ENCODE measurements around the gene ZNF778. TPM values are rescaled to one million over a fixed set of nuclear protein-coding genes. Genes with fewer than 3 reads are reported as not detected.

ZNF778 gene
- total and polyA plus RNA-seq, 2 of the 13 experiments (the other 11 are each of a cell fraction or from before 2014, with no cell fraction given), result 3.8 to 7.2 TPM

DNA sequence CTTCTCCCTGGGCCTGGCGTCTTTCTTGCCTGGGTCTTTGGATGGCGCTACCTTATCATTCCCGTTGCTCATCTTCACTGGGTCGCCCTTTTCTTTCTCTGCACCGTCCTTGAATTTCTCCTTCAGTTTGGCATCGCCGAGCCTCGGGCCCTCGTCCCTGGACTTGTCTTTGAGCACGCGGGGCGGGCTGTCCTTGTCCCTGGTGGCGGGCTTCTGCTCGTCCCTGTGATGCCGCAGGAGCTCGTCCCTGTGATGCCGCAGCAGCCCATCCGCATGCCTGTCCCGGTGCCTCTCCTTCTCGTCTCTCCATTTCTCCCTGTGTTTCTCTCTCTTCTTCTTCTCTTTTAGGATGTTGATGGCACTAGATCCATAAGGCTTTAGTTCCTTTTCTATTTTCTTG, 64.3 kb downstream of the ZNF778 start:
- FAIRE-seq (no peak), ATAC-seq (no peak), DNase-seq (ENCODE audit: low spot score) (no peak)
- H3K36me3 ChIP-seq (replicated peaks in 1 of 2; ENCODE audit: control insufficient read depth in 1 of 2, insufficient read depth in 2 of 2, low read length in 2 of 2), result peaks cover 48 to 83% of the 10 kb centered on the region in 2 experiments
- no peak overlapping the region for H3K4me2 ChIP-seq (ENCODE audit: low read depth, low read length)
- ChIA-PET POLR2A (no interaction called here), CTCF (ENCODE audit: low intra/inter-chr PET ratio, low total read pairs) (no interaction called here)
- no peak overlapping the region for H3K4me3 ChIP-seq (replicated peaks in 1 of 3; ENCODE audit: insufficient read depth in 1 of 3, low read depth in 2 of 3, low read length in 3 of 3)
- TF ChIP-seq GMEB1 (CRISPR knock-in tag; IDR thresholded peaks at IDR 0.05; ENCODE audit: borderline replicate concordance) (no peak), MTA1 (CRISPR knock-in tag; IDR thresholded peaks at IDR 0.05; ENCODE audit: borderline replicate concordance) (no peak), RBM22 (optimal IDR thresholded peaks at IDR 0.05; ENCODE audit: low read length) (peak; percentile 77), ZNF768 (CRISPR knock-in tag; IDR thresholded peaks at IDR 0.05) (0 out of 2 replicates have a peak, but pooled peaks have one; percentile 11)
- TF ChIP-seq, protein P1, sequence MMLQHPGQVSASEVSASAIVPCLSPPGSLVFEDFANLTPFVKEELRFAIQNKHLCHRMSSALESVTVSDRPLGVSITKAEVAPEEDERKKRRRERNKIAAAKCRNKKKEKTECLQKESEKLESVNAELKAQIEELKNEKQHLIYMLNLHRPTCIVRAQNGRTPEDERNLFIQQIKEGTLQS (CRISPR knock-in tag; IDR thresholded peaks at IDR 0.05), result no peak
- no peaks in the 10 kb centered on the region for H3K4me1 ChIP-seq (ENCODE audit: insufficient read depth, low read length)
- H4K20me1 ChIP-seq (ENCODE audit: insufficient read depth, low read length), result no peaks in the 10 kb centered on the region; the same call in 1 of the 2 replicates
- no peaks in the 10 kb centered on the region for H3K79me2 ChIP-seq (ENCODE audit: insufficient read depth, low read length)
- no peak overlapping the region for H3K9ac ChIP-seq (ENCODE audit: insufficient read depth, low read depth, low read length)
- intact Hi-C loops (cut with micrococcal nuclease; ENCODE audit: unreplicated experiment), result no loop called here
- no peaks in the 10 kb centered on the region for H3K9me3 ChIP-seq (ENCODE audit: low read length)
- BruUV-seq (replicated peaks), result no TSS peak
- H2AFZ ChIP-seq (ENCODE audit: low read length), result no peak overlapping the region
- in situ Hi-C loops (cut with HindIII; ENCODE audit: extremely low pct_ligation_motif_present, low pct_unique_long_range_greater_than_20kb), result no loop called here
- no peak overlapping the region for H3K27ac ChIP-seq (ENCODE audit: extremely low read length, insufficient read depth, low read length)
- 98% methylated on average over 20 of the region's 20 CpGs for WGBS (ENCODE audit: low lambda C conversion rate)
- H3K27me3 ChIP-seq (ENCODE audit: control insufficient read depth in 1 of 2, insufficient read depth in 2 of 2, low read length in 2 of 2), result no peaks in the 10 kb centered on the region

DNA sequence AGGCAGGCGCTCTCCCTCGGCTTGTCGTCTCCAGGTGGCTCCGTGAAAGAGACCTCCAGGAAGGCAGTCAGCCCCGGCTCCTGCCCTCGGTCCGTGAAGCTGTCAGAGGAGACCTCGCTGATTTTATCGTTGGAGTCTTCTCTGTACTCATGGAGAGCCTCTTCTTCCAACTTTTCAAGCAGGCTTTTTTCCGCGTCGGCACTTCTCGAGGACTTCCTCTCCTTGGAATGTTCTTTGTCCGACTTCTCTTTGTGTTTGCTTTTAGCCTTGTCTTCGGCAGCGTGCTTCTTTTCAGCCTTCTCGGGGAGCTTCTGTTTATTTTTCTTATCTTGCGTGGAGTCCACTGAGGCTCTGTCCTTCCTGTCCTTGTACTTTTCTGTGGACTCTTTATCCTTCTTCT, 65.0 kb downstream of the ZNF778 start:
- no peak for DNase-seq (ENCODE audit: low spot score)
- Histone ChIP-seq H3K27me3 (ENCODE audit: control insufficient read depth in 1 of 2, insufficient read depth in 2 of 2, low read length in 2 of 2) (no peaks in the 10 kb centered on the region), H3K9me3 (ENCODE audit: low read length) (no peaks in the 10 kb centered on the region), H3K4me3 (replicated peaks in 1 of 3; ENCODE audit: insufficient read depth in 1 of 3, low read depth in 2 of 3, low read length in 3 of 3) (no peak overlapping the region), H3K4me1 (ENCODE audit: insufficient read depth, low read length) (no peaks in the 10 kb centered on the region), H4K20me1 (ENCODE audit: insufficient read depth, low read length) (no peaks in the 10 kb centered on the region; the same call in 1 of the 2 replicates), H3K9ac (ENCODE audit: insufficient read depth, low read depth, low read length) (no peak overlapping the region), H2AFZ (ENCODE audit: low read length) (no peak overlapping the region), H3K4me2 (ENCODE audit: low read depth, low read length) (no peak overlapping the region), H3K36me3 (replicated peaks in 1 of 2; ENCODE audit: control insufficient read depth in 1 of 2, insufficient read depth in 2 of 2, low read length in 2 of 2) (peaks cover 54 to 89% of the 10 kb centered on the region in 2 experiments), H3K79me2 (ENCODE audit: insufficient read depth, low read length) (no peaks in the 10 kb centered on the region), H3K27ac (ENCODE audit: extremely low read length, insufficient read depth, low read length) (no peak overlapping the region)
- ChIA-PET CTCF (ENCODE audit: low intra/inter-chr PET ratio, low total read pairs) (no interaction called here), POLR2A (no interaction called here)
- BruUV-seq (replicated peaks), result no TSS peak
- no peak for FAIRE-seq
- intact Hi-C loops (cut with micrococcal nuclease; ENCODE audit: unreplicated experiment), result no loop called here
- no peak for ATAC-seq
- WGBS (ENCODE audit: low lambda C conversion rate), result 94% methylated on average over 18 of the region's 18 CpGs
- in situ Hi-C loops (cut with HindIII; ENCODE audit: extremely low pct_ligation_motif_present, low pct_unique_long_range_greater_than_20kb), result no loop called here
- TF ChIP-seq HNF4A (CRISPR knock-in tag; IDR thresholded peaks at IDR 0.05), result no peak
- no peak for TF ChIP-seq ZNF577 (CRISPR knock-in tag; IDR thresholded peaks at IDR 0.05; ENCODE audit: borderline replicate concordance, low read depth)
- TF ChIP-seq MAFK (conservative IDR thresholded peaks at IDR 0.05 in 1 of 2, IDR thresholded peaks at IDR 0.05 in 1 of 2; ENCODE audit: low read length in 2 of 2), result peak; percentile 65 to 73
- TF ChIP-seq MAFF (IDR thresholded peaks at IDR 0.05; ENCODE audit: low read depth, low read length), result peak; percentile 14; the same call in 1 of the 2 replicates
- no peak for TF ChIP-seq PLSCR1 (CRISPR knock-in tag; IDR thresholded peaks at IDR 0.05; ENCODE audit: borderline replicate concordance)
- no peak for TF ChIP-seq IKZF1 (IDR thresholded peaks at IDR 0.05)
- no peak for TF ChIP-seq EP300 (IDR thresholded peaks at IDR 0.05; ENCODE audit: low read depth in 2 of 2, low read length in 2 of 2)
- no peak for TF ChIP-seq EP300 (CRISPR knock-in tag; IDR thresholded peaks at IDR 0.05; ENCODE audit: borderline replicate concordance)
- TF ChIP-seq, protein P2, sequence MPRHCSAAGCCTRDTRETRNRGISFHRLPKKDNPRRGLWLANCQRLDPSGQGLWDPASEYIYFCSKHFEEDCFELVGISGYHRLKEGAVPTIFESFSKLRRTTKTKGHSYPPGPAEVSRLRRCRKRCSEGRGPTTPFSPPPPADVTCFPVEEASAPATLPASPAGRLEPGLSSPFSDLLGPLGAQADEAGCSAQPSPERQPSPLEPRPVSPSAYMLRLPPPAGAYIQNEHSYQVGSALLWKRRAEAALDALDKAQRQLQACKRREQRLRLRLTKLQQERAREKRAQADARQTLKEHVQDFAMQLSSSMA (CRISPR knock-in tag; IDR thresholded peaks at IDR 0.05), result no peak
- TF ChIP-seq ZBTB3 (CRISPR knock-in tag; IDR thresholded peaks at IDR 0.05; ENCODE audit: borderline replicate concordance, low read depth), result no peak

Data from HepG2 (cell line).